Measurements from ENCODE around the gene ASCL3.

DNA sequence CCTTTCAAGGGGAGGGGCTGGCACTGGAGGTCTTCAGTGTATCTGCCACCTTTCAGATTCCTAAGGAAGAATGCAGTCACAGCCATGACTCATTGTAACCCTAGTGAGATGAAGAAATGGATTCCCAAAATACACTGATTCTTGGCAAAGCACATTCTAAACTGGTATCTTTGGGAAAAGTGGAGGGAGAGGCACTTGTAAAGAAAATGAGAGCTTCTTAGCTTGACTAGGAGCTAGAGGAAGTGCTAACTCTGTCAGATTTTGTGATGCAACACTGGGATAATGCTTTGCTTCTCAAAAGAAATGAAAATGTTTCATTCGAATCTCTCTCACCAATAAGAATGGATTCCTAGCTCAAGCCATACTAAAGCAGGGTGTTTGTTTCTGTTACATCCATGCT lies 46.6 kb upstream of the ASCL3 start:
- TF ChIP-seq, protein P1, sequence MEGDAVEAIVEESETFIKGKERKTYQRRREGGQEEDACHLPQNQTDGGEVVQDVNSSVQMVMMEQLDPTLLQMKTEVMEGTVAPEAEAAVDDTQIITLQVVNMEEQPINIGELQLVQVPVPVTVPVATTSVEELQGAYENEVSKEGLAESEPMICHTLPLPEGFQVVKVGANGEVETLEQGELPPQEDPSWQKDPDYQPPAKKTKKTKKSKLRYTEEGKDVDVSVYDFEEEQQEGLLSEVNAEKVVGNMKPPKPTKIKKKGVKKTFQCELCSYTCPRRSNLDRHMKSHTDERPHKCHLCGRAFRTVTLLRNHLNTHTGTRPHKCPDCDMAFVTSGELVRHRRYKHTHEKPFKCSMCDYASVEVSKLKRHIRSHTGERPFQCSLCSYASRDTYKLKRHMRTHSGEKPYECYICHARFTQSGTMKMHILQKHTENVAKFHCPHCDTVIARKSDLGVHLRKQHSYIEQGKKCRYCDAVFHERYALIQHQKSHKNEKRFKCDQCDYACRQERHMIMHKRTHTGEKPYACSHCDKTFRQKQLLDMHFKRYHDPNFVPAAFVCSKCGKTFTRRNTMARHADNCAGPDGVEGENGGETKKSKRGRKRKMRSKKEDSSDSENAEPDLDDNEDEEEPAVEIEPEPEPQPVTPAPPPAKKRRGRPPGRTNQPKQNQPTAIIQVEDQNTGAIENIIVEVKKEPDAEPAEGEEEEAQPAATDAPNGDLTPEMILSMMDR (IDR thresholded peaks at IDR 0.05) = no peak
- TF ChIP-seq POLR2A (IDR thresholded peaks at IDR 0.05) = no peak
